ENCODE data around the gene TNRC6C.

TNRC6C gene

GRCh38 chr17:77923776-77924513 is 34.6 kb upstream of the TNRC6C start:
- no peaks in the 10 kb centered on the region for H3F3A ChIP-seq (ENCODE audit: insufficient read depth)
- TF ChIP-seq EZH2phosphoT487 (conservative IDR thresholded peaks at IDR 0.05; ENCODE audit: low read length) = no peak
- TF ChIP-seq, protein P1, sequence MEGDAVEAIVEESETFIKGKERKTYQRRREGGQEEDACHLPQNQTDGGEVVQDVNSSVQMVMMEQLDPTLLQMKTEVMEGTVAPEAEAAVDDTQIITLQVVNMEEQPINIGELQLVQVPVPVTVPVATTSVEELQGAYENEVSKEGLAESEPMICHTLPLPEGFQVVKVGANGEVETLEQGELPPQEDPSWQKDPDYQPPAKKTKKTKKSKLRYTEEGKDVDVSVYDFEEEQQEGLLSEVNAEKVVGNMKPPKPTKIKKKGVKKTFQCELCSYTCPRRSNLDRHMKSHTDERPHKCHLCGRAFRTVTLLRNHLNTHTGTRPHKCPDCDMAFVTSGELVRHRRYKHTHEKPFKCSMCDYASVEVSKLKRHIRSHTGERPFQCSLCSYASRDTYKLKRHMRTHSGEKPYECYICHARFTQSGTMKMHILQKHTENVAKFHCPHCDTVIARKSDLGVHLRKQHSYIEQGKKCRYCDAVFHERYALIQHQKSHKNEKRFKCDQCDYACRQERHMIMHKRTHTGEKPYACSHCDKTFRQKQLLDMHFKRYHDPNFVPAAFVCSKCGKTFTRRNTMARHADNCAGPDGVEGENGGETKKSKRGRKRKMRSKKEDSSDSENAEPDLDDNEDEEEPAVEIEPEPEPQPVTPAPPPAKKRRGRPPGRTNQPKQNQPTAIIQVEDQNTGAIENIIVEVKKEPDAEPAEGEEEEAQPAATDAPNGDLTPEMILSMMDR (IDR thresholded peaks at IDR 0.05; ENCODE audit: insufficient read depth, low read length, poor library complexity, severe bottlenecking) = no peak
- no peak overlapping the region for H2AFZ ChIP-seq (ENCODE audit: low read depth, low read length, severe bottlenecking)
- H3K27ac ChIP-seq (ENCODE audit: low read depth, low read length) = no peak overlapping the region
- H3K9ac ChIP-seq (ENCODE audit: low read length) = no peak overlapping the region
- H3K4me3 ChIP-seq (ENCODE audit: insufficient read depth, low read length, poor library complexity, severe bottlenecking) = no peak overlapping the region
- H3K79me2 ChIP-seq (ENCODE audit: insufficient read depth, low read length) = no peaks in the 10 kb centered on the region
- no peak overlapping the region for H3K4me2 ChIP-seq (ENCODE audit: low read depth, low read length, poor library complexity, severe bottlenecking)
- H3K9me2 ChIP-seq (replicated peaks; ENCODE audit: insufficient read depth, low read length) = no peaks in the 10 kb centered on the region
- no peaks in the 10 kb centered on the region for H3K9me3 ChIP-seq (ENCODE audit: insufficient read depth, low read length)
- H3K36me3 ChIP-seq (ENCODE audit: low read length) = no peaks in the 10 kb centered on the region
- H3K27me3 ChIP-seq (ENCODE audit: low read length) = no peaks in the 10 kb centered on the region
- no peaks in the 10 kb centered on the region for H4K20me1 ChIP-seq (ENCODE audit: low read depth, low read length)

GRCh38 chr17:77924757-77925336 is 33.7 kb upstream of the TNRC6C start:
- Histone ChIP-seq H2AFZ (ENCODE audit: low read depth, low read length, severe bottlenecking) (no peak overlapping the region), H3K36me3 (ENCODE audit: low read length) (no peaks in the 10 kb centered on the region), H3K27ac (ENCODE audit: low read depth, low read length) (no peak overlapping the region), H3K79me2 (ENCODE audit: insufficient read depth, low read length) (no peaks in the 10 kb centered on the region), H3K9ac (ENCODE audit: low read length) (no peak overlapping the region), H3K4me2 (ENCODE audit: low read depth, low read length, poor library complexity, severe bottlenecking) (no peak overlapping the region), H4K20me1 (ENCODE audit: low read depth, low read length) (no peaks in the 10 kb centered on the region), H3F3A (ENCODE audit: insufficient read depth) (no peaks in the 10 kb centered on the region), H3K9me2 (replicated peaks; ENCODE audit: insufficient read depth, low read length) (no peaks in the 10 kb centered on the region), H3K27me3 (ENCODE audit: low read length) (no peaks in the 10 kb centered on the region), H3K4me3 (ENCODE audit: insufficient read depth, low read length, poor library complexity, severe bottlenecking) (no peak overlapping the region), H3K9me3 (ENCODE audit: insufficient read depth, low read length) (no peaks in the 10 kb centered on the region)
- TF ChIP-seq, protein P1 (IDR thresholded peaks at IDR 0.05; ENCODE audit: insufficient read depth, low read length, poor library complexity, severe bottlenecking) = no peak
- TF ChIP-seq EZH2phosphoT487 (conservative IDR thresholded peaks at IDR 0.05; ENCODE audit: low read length) = no peak

DNA sequence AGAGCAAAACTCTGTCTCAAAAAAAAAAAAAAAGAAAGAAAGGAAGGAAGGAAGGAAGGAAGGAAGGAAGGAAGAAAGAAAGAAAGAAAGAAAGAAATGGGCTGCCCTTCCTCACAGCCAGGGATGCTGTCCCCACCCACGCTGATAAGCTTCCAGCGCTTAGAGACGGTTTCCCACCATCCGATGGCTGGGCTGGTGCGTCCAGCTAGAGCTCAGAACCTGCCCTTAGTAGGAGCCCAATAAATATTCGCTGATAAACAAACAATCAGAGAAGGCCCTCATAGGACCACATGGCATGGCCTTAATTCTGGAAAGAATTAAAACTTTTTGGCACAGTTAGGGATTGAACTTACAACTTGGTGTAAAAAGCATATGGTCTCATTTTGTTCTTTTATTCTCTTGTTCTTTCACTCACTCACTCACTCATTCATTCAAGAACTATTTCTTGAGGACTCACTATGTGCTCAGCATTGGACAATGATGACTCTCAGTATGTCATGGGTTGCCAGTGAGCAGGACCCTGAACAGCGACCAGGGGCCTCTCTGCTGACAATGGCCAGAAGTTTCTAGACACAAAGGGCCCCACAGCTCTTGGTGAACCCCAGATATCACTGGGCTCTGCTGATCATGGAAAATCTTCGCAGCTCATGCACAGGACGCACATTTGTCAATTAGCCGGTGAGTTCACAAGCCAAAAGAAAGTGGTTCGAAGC is 32.5 kb upstream of the TNRC6C start:
- no peak overlapping the region for H3K27ac ChIP-seq (ENCODE audit: low read depth, low read length)
- no peaks in the 10 kb centered on the region for H3F3A ChIP-seq (ENCODE audit: insufficient read depth)
- no peak for TF ChIP-seq EZH2phosphoT487 (conservative IDR thresholded peaks at IDR 0.05; ENCODE audit: low read length)
- TF ChIP-seq, protein P1 (IDR thresholded peaks at IDR 0.05; ENCODE audit: insufficient read depth, low read length, poor library complexity, severe bottlenecking) = no peak
- no peak overlapping the region for H3K9ac ChIP-seq (ENCODE audit: low read length)
- H3K4me2 ChIP-seq (ENCODE audit: low read depth, low read length, poor library complexity, severe bottlenecking) = no peak overlapping the region
- H3K79me2 ChIP-seq (ENCODE audit: insufficient read depth, low read length) = no peaks in the 10 kb centered on the region
- H3K4me3 ChIP-seq (ENCODE audit: insufficient read depth, low read length, poor library complexity, severe bottlenecking) = no peak overlapping the region
- H3K9me3 ChIP-seq (ENCODE audit: insufficient read depth, low read length) = no peaks in the 10 kb centered on the region
- H3K9me2 ChIP-seq (replicated peaks; ENCODE audit: insufficient read depth, low read length) = no peaks in the 10 kb centered on the region
- no peaks in the 10 kb centered on the region for H4K20me1 ChIP-seq (ENCODE audit: low read depth, low read length)
- no peak overlapping the region for H2AFZ ChIP-seq (ENCODE audit: low read depth, low read length, severe bottlenecking)
- H3K36me3 ChIP-seq (ENCODE audit: low read length) = no peaks in the 10 kb centered on the region
- no peaks in the 10 kb centered on the region for H3K27me3 ChIP-seq (ENCODE audit: low read length)

Measured in SU-DHL-6 (cell line).